Activated gamma-delta T cell (primary cell): Measurements from ENCODE around the gene LAMC2.

Experiments
- DNase-seq: peaks from one replicate; lab custom pipeline; 2025; lab: John Stamatoyannopoulos, UW

The LAMC2 gene

GRCh38 chr1:183214021-183214970 lies 28.2 kb downstream of the LAMC2 start:
- no peak for DNase-seq

- DNase-seq: no peak
Observed at GRCh38 chr1:183215076-183215720, 29.1 kb downstream of the LAMC2 start.

- DNase-seq: no peak
Observed at GRCh38 chr1:183215936-183216335, 29.9 kb downstream of the LAMC2 start.

GRCh38 chr1:183218027-183218618 lies 32.1 kb downstream of the LAMC2 start:
- DNase-seq: no peak

GRCh38 chr1:183218971-183219615 lies 33.0 kb downstream of the LAMC2 start:
- DNase-seq: no peak

GRCh38 chr1:183219616-183220009 lies 33.5 kb downstream of the LAMC2 start:
- no peak for DNase-seq

GRCh38 chr1:183222909-183223308 lies 36.8 kb downstream of the LAMC2 start:
- no peak for DNase-seq

- DNase-seq: no peak
Observed at GRCh38 chr1:183223467-183223866, 37.4 kb downstream of the LAMC2 start.

- DNase-seq: no peak
Observed at GRCh38 chr1:183226361-183226760, 40.3 kb downstream of the LAMC2 start.

GRCh38 chr1:183226963-183227362 lies 40.9 kb downstream of the LAMC2 start:
- no peak for DNase-seq

- no peak for DNase-seq
Observed at GRCh38 chr1:183227422-183228346, 41.6 kb downstream of the LAMC2 start.

- no peak for DNase-seq
Observed at GRCh38 chr1:183228347-183229220, 42.5 kb downstream of the LAMC2 start.

GRCh38 chr1:183230413-183230812 lies 44.3 kb downstream of the LAMC2 start:
- no peak for DNase-seq

GRCh38 chr1:183231545-183231944 lies 45.5 kb downstream of the LAMC2 start:
- DNase-seq: no peak

GRCh38 chr1:183233113-183233512 lies 47.0 kb downstream of the LAMC2 start:
- DNase-seq: no peak

- DNase-seq: no peak
Observed at GRCh38 chr1:183234660-183235476, 48.8 kb downstream of the LAMC2 start.

GRCh38 chr1:183235503-183235902 lies 49.4 kb downstream of the LAMC2 start:
- DNase-seq: no peak

- DNase-seq: no peak
Observed at GRCh38 chr1:183236158-183236725, 50.2 kb downstream of the LAMC2 start.

GRCh38 chr1:183237046-183237445 lies 51.0 kb downstream of the LAMC2 start:
- no peak for DNase-seq
